GM19025 (cell line): ENCODE data around the gene WBP2.

ENCODE experiments used
- ATAC-seq: cut with Tn5 transposase; IDR thresholded peaks from one replicate; pipeline ENCODE4 v1.9.1; 2021; ENCODE audit warnings: mild to moderate bottlenecking, low read depth, moderate library complexity; ENCODE audit not compliant: unreplicated experiment

Gene WBP2

GRCh38 chr17:75846692-75847613 is 8.2 kb downstream of the WBP2 start:
- no peak for ATAC-seq

GRCh38 chr17:75845933-75846691 is 9.0 kb downstream of the WBP2 start:
- no peak for ATAC-seq

GRCh38 chr17:75845058-75845711 is 9.9 kb downstream of the WBP2 start:
- peak; percentile 76 for ATAC-seq

GRCh38 chr17:75844530-75845057 is 10.5 kb downstream of the WBP2 start:
- peak; percentile 11 for ATAC-seq

GRCh38 chr17:75843577-75844529 is 11.3 kb downstream of the WBP2 start, which contains the start of gene UNC13D:
Gene UNC13D, minus strand, starts transcription at chr17:75844404. Its CDS starts 67 bp downstream, at chr17:75844337.
- peak; percentile 21 for ATAC-seq

GRCh38 chr17:75842963-75843576 is 12.1 kb downstream of the WBP2 start:
- no peak for ATAC-seq

- no peak for ATAC-seq
These were observed 12.7 kb downstream of the WBP2 start for GRCh38 chr17:75842411-75842810.

- no peak for ATAC-seq
These were observed 14.4 kb downstream of the WBP2 start for GRCh38 chr17:75840799-75841164.

GRCh38 chr17:75839942-75840798 is 15.0 kb downstream of the WBP2 start:
- no peak for ATAC-seq

- ATAC-seq: no peak
These were observed 16.7 kb downstream of the WBP2 start for GRCh38 chr17:75838410-75838809.

GRCh38 chr17:75837899-75838298 is 17.2 kb downstream of the WBP2 start:
- ATAC-seq: no peak

GRCh38 chr17:75836605-75837004 is 18.5 kb downstream of the WBP2 start:
- ATAC-seq: no peak

- no peak for ATAC-seq
These were observed 19.5 kb downstream of the WBP2 start for GRCh38 chr17:75835654-75835987.

- ATAC-seq: no peak
These were observed 20.0 kb downstream of the WBP2 start for GRCh38 chr17:75834928-75835653.

- no peak for ATAC-seq
These were observed 20.7 kb downstream of the WBP2 start for GRCh38 chr17:75834279-75834920.

GRCh38 chr17:75832652-75833400 is 22.3 kb downstream of the WBP2 start:
- ATAC-seq: no peak
